Measurements from ENCODE around the gene PCDH12.
A peak's percentile ranks its signal among the peaks of the same experiment; 100 is the strongest.
"Not testable (repeated sequence)": the region's sequence is repeated elsewhere in the genome, so short reads cannot be mapped to it uniquely, and the experiment has no call there.

Gene PCDH12

DNA sequence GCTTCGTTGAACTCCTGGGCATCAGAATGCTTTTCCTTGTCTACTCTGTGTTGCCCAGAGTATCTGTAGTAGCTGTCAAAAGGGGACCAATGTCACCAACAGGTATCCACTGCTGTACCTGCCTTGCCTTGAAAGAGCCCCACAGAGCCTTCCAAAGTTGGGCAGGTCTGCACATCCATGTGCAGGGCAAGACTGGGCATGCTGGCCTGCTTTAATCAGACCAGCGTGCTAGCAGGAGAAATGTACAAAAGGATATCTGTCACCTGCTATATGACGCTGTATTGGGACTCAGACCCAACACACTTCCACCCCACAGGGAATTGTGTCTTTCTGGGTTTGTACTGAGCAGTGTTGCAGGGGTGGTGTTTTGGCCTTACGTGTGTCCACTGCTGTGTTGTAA is 22.5 kb downstream of the PCDH12 start:
- no peak for DNase-seq

DNA sequence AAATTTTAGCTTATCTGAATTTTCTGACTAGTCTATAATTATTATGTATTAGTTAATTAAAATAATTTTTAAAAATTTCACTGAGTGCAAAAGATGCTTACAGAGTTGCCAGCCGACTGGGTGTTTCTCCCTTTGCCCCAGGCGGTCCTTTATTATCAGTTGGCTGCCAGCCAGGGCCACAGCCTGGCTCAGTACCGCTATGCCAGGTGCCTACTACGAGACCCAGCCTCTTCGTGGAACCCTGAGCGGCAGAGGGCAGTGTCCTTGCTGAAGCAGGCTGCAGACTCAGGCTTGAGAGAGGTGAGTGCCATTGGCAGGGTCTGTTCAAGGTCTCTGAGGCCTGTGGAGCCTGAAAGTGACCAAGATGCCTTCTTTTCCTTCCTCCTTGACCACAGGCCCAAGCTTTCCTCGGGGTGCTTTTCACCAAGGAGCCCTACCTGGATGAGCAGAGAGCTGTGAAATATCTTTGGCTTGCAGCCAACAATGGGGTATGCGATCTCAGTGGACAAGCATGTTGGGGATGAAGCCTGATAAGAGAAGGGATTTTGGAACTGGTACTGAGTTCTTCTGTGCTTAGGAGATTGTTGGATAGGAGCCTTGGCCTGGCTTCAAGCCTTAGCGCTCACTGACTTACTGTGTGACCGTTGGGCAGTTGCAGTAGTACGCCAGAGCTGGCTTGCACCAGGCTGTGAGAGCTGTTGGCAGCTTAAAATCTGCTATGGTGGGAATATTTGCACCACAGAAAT is 23.7 kb downstream of the PCDH12 start:
- peak; percentile 16 for DNase-seq

- DNase-seq: no peak
Measured at GRCh38 chr5:141933151-141933550, 24.9 kb downstream of the PCDH12 start.

DNA sequence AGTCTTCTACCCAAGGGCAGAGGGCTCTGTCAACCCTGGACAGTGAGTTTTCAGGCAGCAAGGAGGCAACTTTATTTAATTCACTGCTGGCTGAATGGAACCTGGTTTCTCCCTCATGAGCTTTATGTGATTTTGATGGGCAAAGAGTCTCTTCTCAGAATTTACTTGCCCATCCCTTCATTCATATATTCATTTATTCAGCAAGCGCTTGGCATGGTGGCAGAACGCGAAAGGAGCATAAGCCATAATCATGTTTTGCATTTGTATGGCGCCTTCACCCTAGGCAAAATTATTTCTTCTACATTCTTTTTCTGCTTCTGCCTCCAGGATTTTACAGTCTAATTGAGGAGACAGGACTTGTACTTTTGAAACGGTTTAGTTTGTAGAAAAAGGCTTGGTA is 26.3 kb downstream of the PCDH12 start:
- no peak for DNase-seq

DNA sequence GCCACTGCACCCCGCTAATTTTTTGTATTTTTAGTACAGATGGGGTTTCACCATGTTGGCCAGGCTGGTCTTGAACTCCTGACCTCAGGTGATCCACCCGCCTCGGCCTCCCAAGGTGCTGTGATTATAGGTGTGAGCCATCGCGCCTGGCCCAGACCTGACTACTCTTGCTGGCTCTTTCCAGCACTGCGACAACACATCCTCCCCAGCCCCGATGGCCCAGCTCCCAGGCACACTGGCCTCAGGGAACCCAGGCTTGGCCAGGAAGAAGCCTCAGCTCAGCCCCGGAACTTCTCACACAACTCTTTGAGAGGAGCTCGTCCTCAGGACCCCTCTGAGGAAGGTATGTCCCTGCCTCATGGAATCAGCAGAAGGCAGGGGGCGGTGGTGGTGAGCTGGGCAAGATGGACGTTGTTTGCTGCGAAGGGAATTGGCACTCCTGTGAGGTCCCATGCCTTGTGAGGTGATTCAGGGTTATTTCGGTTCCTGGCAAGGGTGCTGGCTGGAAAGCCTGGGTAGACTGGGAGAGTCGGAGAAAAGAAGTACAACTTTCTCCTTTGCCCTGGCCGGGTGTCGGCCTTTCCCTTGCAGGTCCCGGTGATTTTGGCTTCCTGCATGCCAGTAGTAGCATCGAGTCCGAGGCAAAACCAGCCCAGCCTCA is 28.5 kb downstream of the PCDH12 start:
- no peak for DNase-seq

DNA sequence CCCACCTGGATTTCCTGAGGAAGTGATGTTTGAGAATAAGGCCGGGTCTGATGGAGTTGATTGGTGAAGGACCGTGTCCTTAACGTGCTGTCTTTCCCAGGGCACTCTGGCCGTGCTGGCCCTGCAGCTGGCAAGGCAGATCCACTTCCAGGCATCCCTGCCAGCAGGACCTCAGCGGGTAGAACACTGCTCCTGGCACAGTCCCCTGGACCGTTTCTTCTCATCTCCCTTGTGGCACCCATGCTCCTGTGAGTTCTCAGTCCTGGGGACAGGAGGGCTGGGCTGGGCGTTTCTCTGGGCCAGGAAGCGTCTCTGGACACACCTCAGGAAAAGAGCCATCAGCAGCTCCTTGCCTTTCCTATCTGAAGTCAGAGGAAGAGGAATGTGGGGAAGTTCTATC is 30.0 kb downstream of the PCDH12 start:
- DNase-seq: no peak

DNA sequence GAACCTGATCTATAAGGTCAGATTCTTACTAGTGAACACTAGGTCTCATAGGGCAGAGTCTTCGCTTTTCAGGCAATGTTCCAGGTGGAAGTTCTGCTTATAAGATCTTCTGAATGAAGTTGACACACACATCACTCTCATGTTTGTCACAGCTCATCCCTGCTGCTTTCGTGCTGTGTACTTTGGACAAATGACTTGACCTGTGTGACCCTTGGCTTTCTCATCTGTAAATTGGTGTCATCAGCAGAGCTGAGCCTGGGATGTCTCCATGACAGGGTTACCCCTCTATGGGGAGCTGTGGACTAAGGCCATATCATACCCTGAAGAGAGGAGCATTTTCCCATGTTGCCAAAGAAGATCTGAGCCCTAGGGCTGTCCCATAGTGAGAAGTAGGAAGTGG is 31.6 kb downstream of the PCDH12 start:
- no peak for DNase-seq

- peak; percentile 59 for DNase-seq
Measured at GRCh38 chr5:141923448-141924313, 34.3 kb downstream of the PCDH12 start, which contains the start of gene DELE1. Gene DELE1, plus strand, starts transcription at chr5:141923871. Its CDS starts 71 bp downstream, at chr5:141923942.

DNA sequence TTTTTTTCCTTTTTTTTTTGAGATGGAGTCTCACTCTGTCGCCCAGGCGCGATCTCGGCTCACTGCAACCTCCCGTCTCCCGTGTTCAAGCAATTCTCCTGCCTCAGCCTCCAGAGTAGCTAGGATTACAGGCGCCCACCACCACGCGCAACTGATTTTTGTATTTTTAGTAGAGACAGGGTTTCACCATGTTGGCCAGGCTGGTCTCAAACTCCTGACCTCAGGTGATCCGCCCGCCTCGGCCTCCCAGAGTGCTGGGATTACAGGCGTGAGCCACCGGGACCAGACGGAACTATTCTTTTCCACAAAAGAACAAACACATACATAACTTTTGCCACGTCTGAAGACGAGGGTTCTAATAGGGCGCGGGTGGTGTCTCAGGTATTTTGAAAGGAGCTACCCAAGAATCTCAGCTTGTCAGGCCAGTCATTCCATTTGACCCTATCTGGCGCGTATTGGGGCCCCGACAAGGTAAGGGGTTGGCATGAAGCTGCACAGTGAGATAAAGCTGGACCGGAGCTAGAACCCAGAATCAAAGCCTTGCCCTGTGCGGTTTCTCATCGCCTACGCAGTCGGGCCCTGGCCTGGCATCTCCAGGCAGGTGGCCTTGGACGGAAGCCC is 35.1 kb downstream of the PCDH12 start:
- DNase-seq: not testable (repeated sequence)

GRCh38 chr5:141920771-141921170 is 37.2 kb downstream of the PCDH12 start:
- no peak for DNase-seq

DNA sequence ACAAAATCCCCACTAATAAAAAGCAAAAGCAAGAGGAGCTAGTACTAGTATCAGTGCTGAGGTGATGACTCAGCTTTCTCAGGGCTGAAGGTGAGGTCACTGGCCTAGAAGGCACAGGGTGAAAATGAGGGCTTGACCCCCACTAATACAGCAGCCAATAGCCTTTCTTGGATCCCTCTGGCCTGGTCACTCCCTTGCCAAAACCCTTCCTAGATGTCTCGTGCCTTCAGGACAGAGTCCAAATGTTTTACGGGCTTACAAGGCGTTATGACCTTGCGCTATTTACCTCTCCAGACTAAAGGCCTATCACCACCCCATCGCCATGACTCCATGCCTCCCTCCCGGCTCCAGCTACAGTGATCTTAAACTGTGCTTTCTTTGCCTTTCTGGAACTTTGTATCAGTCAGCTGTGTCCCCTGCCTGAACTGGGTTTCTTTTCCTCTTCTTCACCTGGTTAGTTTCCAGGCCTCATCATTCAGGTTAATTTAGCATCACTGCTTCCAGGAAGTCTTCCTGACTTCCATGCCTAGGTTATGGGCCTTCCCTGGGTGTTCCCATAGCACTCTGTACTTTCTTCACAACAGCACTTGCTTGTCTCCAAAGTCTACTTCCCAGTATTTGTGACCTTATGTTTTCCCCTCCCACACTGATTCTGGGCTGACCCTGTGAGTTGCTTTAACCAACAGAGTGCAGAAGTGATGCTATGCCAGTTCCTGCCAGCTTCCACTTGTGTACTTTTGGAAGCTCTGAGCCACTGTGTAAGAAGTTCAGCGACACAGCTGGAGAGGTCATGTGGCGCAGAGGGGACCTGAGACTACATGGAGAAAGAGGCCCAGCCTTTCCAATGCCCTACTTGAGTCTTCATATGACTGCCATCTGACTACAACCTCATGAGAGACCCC is 38.5 kb downstream of the PCDH12 start:
- DNase-seq: no peak

DNA sequence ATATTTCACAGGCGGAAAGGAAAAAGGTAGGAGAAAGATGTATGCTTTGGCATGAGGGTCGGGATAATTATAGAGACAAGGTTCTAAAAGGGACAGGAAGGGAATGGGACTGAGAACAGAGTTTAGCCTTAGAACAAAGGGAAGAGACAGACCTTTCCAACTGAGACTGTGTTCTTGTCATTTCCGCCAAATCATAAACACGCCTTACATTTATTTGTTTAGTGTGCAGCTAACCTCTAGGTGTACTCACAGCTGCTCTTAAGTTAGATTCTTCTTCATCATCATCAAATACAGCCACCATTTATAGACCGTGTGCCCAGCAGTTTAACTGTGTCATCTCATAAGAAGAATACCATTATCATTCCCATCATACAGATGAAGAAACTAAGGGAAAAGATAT is 40.2 kb downstream of the PCDH12 start:
- no peak for DNase-seq

GRCh38 chr5:141916522-141916921 is 41.5 kb downstream of the PCDH12 start:
- no peak for DNase-seq

GRCh38 chr5:141915881-141916336 is 42.1 kb downstream of the PCDH12 start:
- no peak for DNase-seq

- DNase-seq: no peak
Measured at GRCh38 chr5:141914797-141915196, 43.2 kb downstream of the PCDH12 start.

DNA sequence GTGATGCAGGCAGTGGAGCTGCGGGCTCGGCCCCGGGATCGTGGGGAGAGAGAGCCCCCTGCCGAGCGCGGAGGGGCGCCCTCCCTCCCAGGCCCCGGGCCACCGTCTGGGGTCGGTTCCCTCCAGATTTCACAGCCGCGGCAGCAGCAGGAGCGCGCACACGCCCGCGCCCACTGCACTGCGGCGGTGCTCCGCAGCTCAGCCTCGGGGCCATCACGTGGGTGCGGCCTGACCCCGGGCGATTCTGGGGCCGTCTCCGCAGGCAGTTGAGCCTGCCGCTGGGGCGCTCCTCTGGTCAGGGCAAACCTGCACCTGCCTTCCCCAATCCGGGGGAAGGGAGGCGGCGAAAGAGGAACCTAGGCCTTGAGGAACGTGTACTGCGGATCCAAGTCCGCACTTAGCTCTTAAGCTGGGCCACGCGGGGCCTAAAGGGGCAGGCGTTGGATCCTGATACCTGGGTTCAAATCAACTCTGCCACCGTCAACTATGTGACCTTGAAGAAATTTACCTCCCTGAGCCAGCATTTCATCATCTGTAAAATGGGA is 43.7 kb downstream of the PCDH12 start:
- no peak for DNase-seq

GRCh38 chr5:141913560-141914198 is 44.3 kb downstream of the PCDH12 start:
- no peak for DNase-seq

DNA sequence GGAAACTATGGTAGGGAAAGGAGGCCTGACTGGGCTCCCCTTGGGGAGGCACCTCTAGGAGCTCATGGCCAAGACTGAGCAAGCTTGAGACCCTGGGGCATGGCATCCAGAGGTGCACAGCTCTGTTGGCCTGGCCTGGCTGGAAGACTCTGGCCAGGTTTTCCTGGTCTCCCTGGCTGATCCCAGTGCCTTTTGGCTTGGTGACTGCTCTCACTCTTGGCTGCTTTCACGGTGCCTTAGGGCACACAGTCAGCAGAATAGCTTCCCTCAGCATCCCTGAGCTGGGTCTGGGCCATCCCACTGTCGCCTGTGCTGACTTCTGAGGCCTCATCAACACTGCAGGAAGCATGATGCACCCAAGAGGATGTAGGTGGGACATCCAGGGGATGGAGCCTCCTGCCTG is 47.7 kb downstream of the PCDH12 start:
- DNase-seq: no peak

- no peak for DNase-seq
Measured at GRCh38 chr5:141909212-141909611, 48.8 kb downstream of the PCDH12 start.

GRCh38 chr5:141908796-141909195 is 49.2 kb downstream of the PCDH12 start:
- DNase-seq: no peak

DNA sequence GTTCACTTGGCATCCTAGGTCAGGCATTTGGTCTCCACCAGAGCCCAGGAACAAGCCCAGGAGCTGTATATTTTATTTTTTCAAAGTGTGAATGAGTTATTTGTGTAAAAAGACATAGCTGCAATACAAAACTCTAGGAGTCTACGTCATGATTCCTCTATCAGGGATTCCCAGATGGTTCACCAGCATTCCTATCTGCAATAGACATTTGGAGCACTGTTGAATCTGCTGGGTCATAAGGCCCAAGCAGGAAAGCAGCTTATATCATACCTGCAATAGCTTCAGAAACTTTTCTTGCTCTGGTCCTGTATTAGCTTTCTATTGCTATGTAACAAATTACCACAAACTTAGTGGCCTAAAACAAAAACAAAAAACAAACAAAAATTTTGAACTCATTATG is 51.0 kb downstream of the PCDH12 start:
- DNase-seq: no peak

Measured in NCI-H1436 treated with DMSO at 0.1 percent for 48 hours (cell line).